ENCODE measurements around the gene TPCN2.

GRCh38 chr11:69165775-69166174 lies 117.0 kb downstream of the TPCN2 start:
- TF ChIP-seq CTCF (IDR thresholded peaks at IDR 0.05) (no peak), EP300 (IDR thresholded peaks at IDR 0.05) (no peak)

Data from upper lobe of left lung (tissue), 4 donors.